K562 (cell line): ENCODE data around the gene ZNF598. TPM values are rescaled to one million over a fixed set of nuclear protein-coding genes. Genes with fewer than 3 reads are reported as not detected.

Experiments
- ARID3A ChIP-seq: IDR thresholded peaks from 2 replicates; pipeline ENCODE4 v1.6.1; 2012; ENCODE audit warnings: low read depth, low read length, improper control_type of control experiment, borderline replicate concordance
- CCNT2 ChIP-seq: IDR thresholded peaks from 2 replicates; pipeline ENCODE4 v1.6.1; 2011; ENCODE audit warnings: borderline replicate concordance, low read depth, mild to moderate bottlenecking, moderate library complexity, mixed read lengths, low read length; ENCODE audit not compliant: insufficient read length; ENCODE audit errors: extremely low read depth
- CTCFL ChIP-seq: IDR thresholded peaks from 2 replicates; pipeline ENCODE4 v1.6.1; 2011; ENCODE audit warnings: borderline replicate concordance, low read depth, mild to moderate bottlenecking, moderate library complexity, low read length; ENCODE audit not compliant: insufficient read depth, poor library complexity, severe bottlenecking
- FOXJ2 ChIP-seq: fragments of 200-800 bp; sonication (Bioruptor generic); IDR thresholded peaks from 2 replicates; pipeline ENCODE4 v1.6.1; 2016; ENCODE audit warnings: missing genetic modification characterization, missing compliant biosample characterization
- HDAC2 ChIP-seq: fragments of 450-650 bp; IDR thresholded peaks from 2 replicates; pipeline ENCODE4 v1.6.1; 2016; ENCODE audit warnings: mild to moderate bottlenecking
- MEF2D ChIP-seq: conservative IDR thresholded peaks from 2 replicates; pipeline ENCODE4 v1.6.1; 2016; ENCODE audit warnings: low read depth, missing genetic modification characterization, missing compliant biosample characterization
- PCBP1 ChIP-seq: fragments of 200-400 bp; formaldehyde crosslinking; IDR thresholded peaks from 2 replicates; pipeline ENCODE4 v1.6.1; 2018; ENCODE audit warnings: mild to moderate bottlenecking, low read depth, low read length; ENCODE audit not compliant: poor library complexity, severe bottlenecking
- PHF20 ChIP-seq: fragments of 450-650 bp; IDR thresholded peaks from 2 replicates; pipeline ENCODE4 v1.6.1; 2018; ENCODE audit not compliant: partially characterized antibody
- POU5F1 ChIP-seq: fragments of 150-350 bp; IDR thresholded peaks from 2 replicates; pipeline ENCODE4 v1.6.1; 2014; ENCODE audit warnings: borderline replicate concordance, low read length, low read depth, mild to moderate bottlenecking; ENCODE audit not compliant: partially characterized antibody
- SMARCC2 ChIP-seq: fragments of 450-650 bp; IDR thresholded peaks from 2 replicates; pipeline ENCODE4 v1.6.1; 2017; ENCODE audit warnings: antibody characterized with exemption, moderate library complexity, mild to moderate bottlenecking, low read depth
- ZNF232 ChIP-seq: sonication (generic); formaldehyde crosslinking; IDR thresholded peaks from 2 replicates; pipeline ENCODE4 v1.8.0; 2022; ENCODE audit warnings: mild to moderate bottlenecking, missing genetic modification reagents
- ZNF644 ChIP-seq: fragments of 200-800 bp; sonication (Bioruptor generic); IDR thresholded peaks from 2 replicates; pipeline ENCODE4 v1.6.1; 2016; ENCODE audit warnings: low read depth, missing genetic modification characterization, missing compliant biosample characterization
- polyA plus RNA-seq, 8 experiments: library from polyadenylated mRNA; depleted of rRNA in 4 of 8; stranded (reverse) in 5 of 8; unstranded in 3 of 8; fragments of >200 nt; fragmentation: Nextera tagmentation in 2 of 8; fragmentation: Illumina TruSeq in 1 of 8; extraction: Ambion mirVana in 2 of 8; extraction: Trizol in 1 of 8; gene quantifications; 2 replicates each; pipeline versions ENCODE4 v1.2.1 to v1.2.3, GENCODE V29; 2011 to 2014; ENCODE audit warnings: inconsistent platforms in 1 of 8, missing spikeins in 1 of 8
- total RNA-seq, 7 experiments: library from RNA; depleted of rRNA in 6 of 7; stranded (reverse); fragments of >200 nt in 6 of 7; fragmentation: Illumina TruSeq in 2 of 7; extraction: Trizol in 2 of 7; gene quantifications; 2 replicates each; pipeline versions ENCODE4 v1.2.1 to v1.2.3, GENCODE V29; 2011 to 2021; ENCODE audit warnings: low replicate concordance in 1 of 7
- TF ChIP-seq, protein P1 (sequence below): fragments of 450-650 bp; IDR thresholded peaks from 2 replicates; pipeline ENCODE4 v1.6.1; 2016; ENCODE audit warnings: antibody characterized with exemption
- TF ChIP-seq, protein P2 (sequence below): fragments of 250-450 bp; sonication (Bioruptor Pico); IDR thresholded peaks from 2 replicates; pipeline ENCODE4 v1.4.0; 2020

Gene ZNF598
- total and polyA plus RNA-seq, 9 of the 15 experiments (the other 6 are each of a cell fraction or from before 2014, with no cell fraction given), result 0.11 to 115 (median 29.6) TPM

GRCh38 chr16:2047330-2048115 lies 37.9 kb upstream of the ZNF598 start, which contains the start of the genes NTHL1 and TSC2 (continued):
- TF ChIP-seq PHF20 (peak; percentile 80), HDAC2 (peak; percentile 62; the same call in 1 of the 2 replicates), CCNT2 (peak; percentile 61), ZNF644 (tag) (peak; percentile 91), PCBP1 (peak; percentile 55), ZNF232 (CRISPR knock-in tag) (no peak), ARID3A (no peak), MEF2D (tag) (no peak), CTCFL (peak; percentile 95), FOXJ2 (tag) (peak; percentile 60; the same call in 1 of the 2 replicates), POU5F1 (peak; percentile 89), SMARCC2 (no peak)
- TF ChIP-seq, protein P1, sequence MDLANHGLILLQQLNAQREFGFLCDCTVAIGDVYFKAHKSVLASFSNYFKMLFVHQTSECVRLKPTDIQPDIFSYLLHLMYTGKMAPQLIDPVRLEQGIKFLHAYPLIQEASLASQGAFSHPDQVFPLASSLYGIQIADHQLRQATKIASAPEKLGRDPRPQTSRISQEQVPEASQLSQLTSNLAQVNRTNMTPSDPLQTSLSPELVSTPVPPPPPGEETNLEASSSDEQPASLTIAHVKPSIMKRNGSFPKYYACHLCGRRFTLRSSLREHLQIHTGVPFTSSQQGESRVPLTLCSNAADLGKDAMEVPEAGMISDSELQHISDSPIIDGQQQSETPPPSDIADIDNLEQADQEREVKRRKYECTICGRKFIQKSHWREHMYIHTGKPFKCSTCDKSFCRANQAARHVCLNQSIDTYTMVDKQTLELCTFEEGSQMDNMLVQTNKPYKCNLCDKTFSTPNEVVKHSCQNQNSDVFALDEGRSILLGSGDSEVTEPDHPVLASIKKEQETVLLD, result no peak
- TF ChIP-seq, protein P2, sequence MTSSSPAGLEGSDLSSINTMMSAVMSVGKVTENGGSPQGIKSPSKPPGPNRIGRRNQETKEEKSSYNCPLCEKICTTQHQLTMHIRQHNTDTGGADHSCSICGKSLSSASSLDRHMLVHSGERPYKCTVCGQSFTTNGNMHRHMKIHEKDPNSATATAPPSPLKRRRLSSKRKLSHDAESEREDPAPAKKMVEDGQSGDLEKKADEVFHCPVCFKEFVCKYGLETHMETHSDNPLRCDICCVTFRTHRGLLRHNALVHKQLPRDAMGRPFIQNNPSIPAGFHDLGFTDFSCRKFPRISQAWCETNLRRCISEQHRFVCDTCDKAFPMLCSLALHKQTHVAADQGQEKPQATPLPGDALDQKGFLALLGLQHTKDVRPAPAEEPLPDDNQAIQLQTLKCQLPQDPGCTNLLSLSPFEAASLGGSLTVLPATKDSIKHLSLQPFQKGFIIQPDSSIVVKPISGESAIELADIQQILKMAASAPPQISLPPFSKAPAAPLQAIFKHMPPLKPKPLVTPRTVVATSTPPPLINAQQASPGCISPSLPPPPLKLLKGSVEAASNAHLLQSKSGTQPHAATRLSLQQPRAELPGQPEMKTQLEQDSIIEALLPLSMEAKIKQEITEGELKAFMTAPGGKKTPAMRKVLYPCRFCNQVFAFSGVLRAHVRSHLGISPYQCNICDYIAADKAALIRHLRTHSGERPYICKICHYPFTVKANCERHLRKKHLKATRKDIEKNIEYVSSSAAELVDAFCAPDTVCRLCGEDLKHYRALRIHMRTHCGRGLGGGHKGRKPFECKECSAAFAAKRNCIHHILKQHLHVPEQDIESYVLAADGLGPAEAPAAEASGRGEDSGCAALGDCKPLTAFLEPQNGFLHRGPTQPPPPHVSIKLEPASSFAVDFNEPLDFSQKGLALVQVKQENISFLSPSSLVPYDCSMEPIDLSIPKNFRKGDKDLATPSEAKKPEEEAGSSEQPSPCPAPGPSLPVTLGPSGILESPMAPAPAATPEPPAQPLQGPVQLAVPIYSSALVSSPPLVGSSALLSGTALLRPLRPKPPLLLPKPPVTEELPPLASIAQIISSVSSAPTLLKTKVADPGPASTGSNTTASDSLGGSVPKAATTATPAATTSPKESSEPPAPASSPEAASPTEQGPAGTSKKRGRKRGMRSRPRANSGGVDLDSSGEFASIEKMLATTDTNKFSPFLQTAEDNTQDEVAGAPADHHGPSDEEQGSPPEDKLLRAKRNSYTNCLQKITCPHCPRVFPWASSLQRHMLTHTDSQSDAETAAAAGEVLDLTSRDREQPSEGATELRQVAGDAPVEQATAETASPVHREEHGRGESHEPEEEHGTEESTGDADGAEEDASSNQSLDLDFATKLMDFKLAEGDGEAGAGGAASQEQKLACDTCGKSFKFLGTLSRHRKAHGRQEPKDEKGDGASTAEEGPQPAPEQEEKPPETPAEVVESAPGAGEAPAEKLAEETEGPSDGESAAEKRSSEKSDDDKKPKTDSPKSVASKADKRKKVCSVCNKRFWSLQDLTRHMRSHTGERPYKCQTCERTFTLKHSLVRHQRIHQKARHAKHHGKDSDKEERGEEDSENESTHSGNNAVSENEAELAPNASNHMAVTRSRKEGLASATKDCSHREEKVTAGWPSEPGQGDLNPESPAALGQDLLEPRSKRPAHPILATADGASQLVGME (CRISPR knock-in tag), result 0 out of 2 replicates have a peak, but pooled peaks have one; percentile 53
